Right atrium auricular region (tissue), 2 donors: ENCODE data around the gene USP31. TPM values are rescaled to one million over a fixed set of nuclear protein-coding genes. Genes with fewer than 3 reads are reported as not detected.

ENCODE experiments used
- DNase-seq: peaks from one replicate; pipeline ENCODE4 v3.0.0-alpha.2; 2019; ENCODE audit warnings: low spot score
- H3K27ac ChIP-seq, 2 donors: fragments of 200-600 bp; sonication (generic); 1 replicate in 1 of 2; 2 replicates in 1 of 2; pipeline ENCODE4 v1.5.1; 2016 to 2019
- H3K27me3 ChIP-seq, 2 donors: fragments of 200-600 bp; sonication (generic); one replicate each; pipeline versions ENCODE4 v1.5.1 to v1.6.0; 2017 to 2019
- H3K36me3 ChIP-seq: fragments of 200-600 bp; sonication (generic); one replicate; pipeline ENCODE4 v1.5.1; 2016
- H3K4me1 ChIP-seq, 2 donors: fragments of 200-600 bp; sonication (generic); one replicate each; pipeline versions ENCODE4 v1.5.1 to v1.6.0; 2017 to 2019
- H3K4me3 ChIP-seq, 2 donors: fragments of 200-600 bp; sonication (generic); 1 replicate in 1 of 2; 2 replicates in 1 of 2; pipeline ENCODE4 v1.5.1; 2017 to 2019; ENCODE audit warnings: mild to moderate bottlenecking in 1 of 2, moderate library complexity in 1 of 2
- H3K9me3 ChIP-seq, 2 donors: fragments of 200-600 bp; sonication (generic); one replicate each; pipeline ENCODE4 v1.5.1; 2019
- total RNA-seq, 2 donors: library from RNA; depleted of rRNA; stranded (reverse); fragments of >200 nt; gene quantifications; one replicate each; pipeline ENCODE4 v1.1.0, GENCODE V29; 2016
- TF ChIP-seq, protein P1 (sequence below), 2 donors: fragments of 200-600 bp; sonication (generic); IDR thresholded peaks; one replicate each; pipeline ENCODE4 v1.5.1; 2019; ENCODE audit warnings: antibody characterized with exemption in 2 of 2

USP31 gene
- total RNA-seq, 2 donors from 2014 or later = 19.7 to 29.0 TPM

DNA sequence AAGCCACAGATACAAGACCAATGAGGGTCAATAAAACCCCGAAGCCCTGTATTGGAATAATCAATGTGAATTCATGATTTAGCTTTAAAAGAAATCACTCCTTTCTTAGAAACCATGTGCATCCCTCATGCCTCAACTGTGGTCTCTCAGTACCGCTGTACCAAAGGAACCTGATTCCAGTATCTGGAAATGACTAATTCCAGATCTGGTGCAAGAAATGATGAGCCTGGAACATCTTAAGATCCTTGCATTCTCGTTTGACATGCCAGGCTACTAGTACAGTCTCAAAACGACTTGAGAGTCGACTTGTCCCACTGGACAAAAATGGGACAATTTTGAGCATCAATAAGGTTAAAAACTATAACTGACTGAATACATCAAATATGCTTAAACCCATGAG is 21.2 kb downstream of the USP31 start:
- no peak overlapping the region for H3K4me3 ChIP-seq
- no peak for DNase-seq
- H3K9me3 ChIP-seq = no peaks in the 10 kb centered on the region
- no peaks in the 10 kb centered on the region for H3K27me3 ChIP-seq
- peaks cover 0 to 74% of the 10 kb centered on the region in 2 donors for H3K4me1 ChIP-seq
- H3K36me3 ChIP-seq = no peaks in the 10 kb centered on the region
- H3K27ac ChIP-seq = peak overlapping the region in 1 of 2 donors; percentile 94
- TF ChIP-seq, protein P1, sequence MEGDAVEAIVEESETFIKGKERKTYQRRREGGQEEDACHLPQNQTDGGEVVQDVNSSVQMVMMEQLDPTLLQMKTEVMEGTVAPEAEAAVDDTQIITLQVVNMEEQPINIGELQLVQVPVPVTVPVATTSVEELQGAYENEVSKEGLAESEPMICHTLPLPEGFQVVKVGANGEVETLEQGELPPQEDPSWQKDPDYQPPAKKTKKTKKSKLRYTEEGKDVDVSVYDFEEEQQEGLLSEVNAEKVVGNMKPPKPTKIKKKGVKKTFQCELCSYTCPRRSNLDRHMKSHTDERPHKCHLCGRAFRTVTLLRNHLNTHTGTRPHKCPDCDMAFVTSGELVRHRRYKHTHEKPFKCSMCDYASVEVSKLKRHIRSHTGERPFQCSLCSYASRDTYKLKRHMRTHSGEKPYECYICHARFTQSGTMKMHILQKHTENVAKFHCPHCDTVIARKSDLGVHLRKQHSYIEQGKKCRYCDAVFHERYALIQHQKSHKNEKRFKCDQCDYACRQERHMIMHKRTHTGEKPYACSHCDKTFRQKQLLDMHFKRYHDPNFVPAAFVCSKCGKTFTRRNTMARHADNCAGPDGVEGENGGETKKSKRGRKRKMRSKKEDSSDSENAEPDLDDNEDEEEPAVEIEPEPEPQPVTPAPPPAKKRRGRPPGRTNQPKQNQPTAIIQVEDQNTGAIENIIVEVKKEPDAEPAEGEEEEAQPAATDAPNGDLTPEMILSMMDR (IDR thresholded peaks at IDR 0.05) = no peak

DNA sequence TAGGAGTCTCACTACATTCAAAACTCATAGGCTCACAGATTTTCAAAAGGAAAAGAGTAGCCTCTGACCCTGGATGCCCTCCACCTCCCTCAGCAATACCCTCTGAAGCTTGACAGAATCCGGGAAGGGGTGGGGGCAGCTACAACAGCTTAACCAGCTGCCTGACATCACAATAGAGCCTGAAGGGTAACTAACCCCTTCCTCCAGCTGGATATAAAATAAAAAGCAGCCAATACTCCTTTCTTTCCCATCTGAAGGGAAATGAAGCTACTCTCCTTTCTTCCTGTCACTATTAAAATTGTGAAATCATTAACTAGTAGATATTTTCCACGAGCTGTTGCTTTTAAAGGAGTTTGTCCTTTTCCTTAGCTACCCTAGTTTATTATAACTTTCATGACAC is 24.0 kb downstream of the USP31 start:
- H3K4me1 ChIP-seq = peaks cover 0 to 62% of the 10 kb centered on the region in 2 donors
- DNase-seq = no peak
- no peaks in the 10 kb centered on the region for H3K27me3 ChIP-seq
- no peak overlapping the region for H3K4me3 ChIP-seq
- no peaks in the 10 kb centered on the region for H3K9me3 ChIP-seq
- H3K36me3 ChIP-seq = no peaks in the 10 kb centered on the region
- TF ChIP-seq, protein P1 (IDR thresholded peaks at IDR 0.05) = no peak
- peak overlapping the region; percentile 53 to 91 for H3K27ac ChIP-seq

DNA sequence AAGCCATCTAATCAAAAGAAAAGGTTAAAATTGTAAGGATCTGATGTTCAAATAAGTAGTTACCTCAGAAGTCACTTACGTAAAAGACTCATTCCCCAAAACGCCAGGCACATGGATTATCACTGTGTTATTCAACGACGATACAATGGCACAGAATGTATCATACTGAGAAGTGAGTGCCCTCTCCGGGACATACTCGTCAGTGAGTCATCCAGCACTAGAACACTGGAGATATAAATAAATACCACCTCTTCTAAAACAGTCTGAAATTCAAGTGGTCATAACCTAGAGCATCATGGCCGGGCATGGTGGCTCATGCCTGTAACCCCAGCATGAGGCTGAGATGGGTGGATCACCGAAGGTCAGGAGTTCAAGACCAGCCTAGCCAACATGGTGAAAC is 24.9 kb downstream of the USP31 start:
- H3K36me3 ChIP-seq = no peaks in the 10 kb centered on the region
- TF ChIP-seq, protein P1 (IDR thresholded peaks at IDR 0.05) = no peak
- H3K4me1 ChIP-seq = peaks cover 0 to 63% of the 10 kb centered on the region in 2 donors
- no peak for DNase-seq
- no peaks in the 10 kb centered on the region for H3K27me3 ChIP-seq
- H3K9me3 ChIP-seq = no peaks in the 10 kb centered on the region
- H3K27ac ChIP-seq = peak overlapping the region; percentile 53 to 91
- peak overlapping the region in 1 of 2 donors; percentile 5 for H3K4me3 ChIP-seq

- H3K27ac ChIP-seq = peak overlapping the region in 1 of 2 donors; percentile 91
- no peak for DNase-seq
- no peaks in the 10 kb centered on the region for H3K27me3 ChIP-seq
- peaks cover 0 to 70% of the 10 kb centered on the region in 2 donors for H3K4me1 ChIP-seq
- TF ChIP-seq, protein P1 (IDR thresholded peaks at IDR 0.05) = no peak
- H3K9me3 ChIP-seq = no peaks in the 10 kb centered on the region
- H3K36me3 ChIP-seq = no peaks in the 10 kb centered on the region
- no peak overlapping the region for H3K4me3 ChIP-seq
Measured at GRCh38 chr16:23122144-23122543, 27.1 kb downstream of the USP31 start.

- H3K4me1 ChIP-seq = peaks cover 0 to 76% of the 10 kb centered on the region in 2 donors
- H3K36me3 ChIP-seq = no peaks in the 10 kb centered on the region
- no peak for DNase-seq
- TF ChIP-seq, protein P1 (IDR thresholded peaks at IDR 0.05) = no peak
- H3K4me3 ChIP-seq = no peak overlapping the region
- peak overlapping the region; percentile 50 to 72 for H3K27ac ChIP-seq
- H3K27me3 ChIP-seq = no peaks in the 10 kb centered on the region
- no peaks in the 10 kb centered on the region for H3K9me3 ChIP-seq
Measured at GRCh38 chr16:23121024-23121423, 28.2 kb downstream of the USP31 start.

- no peaks in the 10 kb centered on the region for H3K9me3 ChIP-seq
- H3K27me3 ChIP-seq = no peaks in the 10 kb centered on the region
- H3K36me3 ChIP-seq = no peaks in the 10 kb centered on the region
- TF ChIP-seq, protein P1 (IDR thresholded peaks at IDR 0.05) = no peak
- no peak overlapping the region for H3K4me3 ChIP-seq
- no peak for DNase-seq
- peaks cover 0 to 75% of the 10 kb centered on the region in 2 donors for H3K4me1 ChIP-seq
- peak overlapping the region; percentile 50 to 72 for H3K27ac ChIP-seq
Measured at GRCh38 chr16:23120562-23120961, 28.7 kb downstream of the USP31 start.
